GM18508 (cell line): ENCODE results near the gene C1QTNF2.

Experiments used
- ATAC-seq: cut with Tn5 transposase; IDR thresholded peaks from one replicate; pipeline ENCODE4 v1.9.1; 2021; ENCODE audit warnings: moderate number of reproducible peaks; ENCODE audit not compliant: insufficient read depth, unreplicated experiment

Gene C1QTNF2

GRCh38 chr5:160310552-160311295 is 59.7 kb downstream of the C1QTNF2 start:
- no peak for ATAC-seq

GRCh38 chr5:160310140-160310539 is 60.3 kb downstream of the C1QTNF2 start:
- no peak for ATAC-seq

GRCh38 chr5:160306696-160307095 is 63.7 kb downstream of the C1QTNF2 start:
- no peak for ATAC-seq

GRCh38 chr5:160305319-160305718 is 65.1 kb downstream of the C1QTNF2 start:
- no peak for ATAC-seq

GRCh38 chr5:160303690-160304089 is 66.7 kb downstream of the C1QTNF2 start:
- no peak for ATAC-seq

- no peak for ATAC-seq
These were observed 72.2 kb downstream of the C1QTNF2 start for GRCh38 chr5:160298189-160298588.

GRCh38 chr5:160297776-160298175 is 72.7 kb downstream of the C1QTNF2 start:
- ATAC-seq = no peak
